SK-N-MC (cell line): ENCODE measurements around the gene PFDN6.

Experiments used
- DNase-seq: peaks from one replicate; pipeline ENCODE4 v3.0.0-alpha.2; 2011; ENCODE audit warnings: low read depth, low spot score
- H3K27ac ChIP-seq: fragments of 200-600 bp; sonication (generic); 2 replicates; pipeline ENCODE4 v1.5.1; 2016; ENCODE audit warnings: mixed run types
- H3K36me3 ChIP-seq: fragments of 200-600 bp; sonication (generic); 2 replicates; pipeline ENCODE4 v1.6.1; 2017; ENCODE audit warnings: antibody characterized with exemption, low read length, mixed read lengths; ENCODE audit not compliant: insufficient read depth
- H3K4me3 ChIP-seq: fragments of 200-600 bp; sonication (generic); 2 replicates; pipeline ENCODE4 v1.5.1; 2016
- H3K9ac ChIP-seq: fragments of 200-600 bp; sonication (generic); 2 replicates; pipeline ENCODE4 v1.8.0; 2017; ENCODE audit warnings: mixed run types, mixed read lengths; ENCODE audit not compliant: insufficient read length
- H3K9me3 ChIP-seq: fragments of 200-600 bp; sonication (generic); 2 replicates; pipeline ENCODE4 v1.6.1; 2017; ENCODE audit warnings: low read depth, mild to moderate bottlenecking, antibody characterized with exemption, low read length, moderate library complexity, mixed read lengths
- EZH2 ChIP-seq: fragments of 200-600 bp; sonication (generic); IDR thresholded peaks from one replicate; pipeline ENCODE4 v1.6.1; 2017; ENCODE audit warnings: antibody characterized with exemption
- FOXP2 ChIP-seq: optimal IDR thresholded peaks from 2 replicates; pipeline ENCODE3; 2011; ENCODE audit warnings: mild to moderate bottlenecking, moderate library complexity; ENCODE audit not compliant: insufficient read depth; ENCODE audit errors: extremely low read length, control extremely low read depth
- POLR2AphosphoS5 ChIP-seq: IDR thresholded peaks from 2 replicates; pipeline ENCODE4 v1.6.1; 2012; ENCODE audit warnings: mild to moderate bottlenecking, low read depth, low read length, borderline replicate concordance

Gene PFDN6

DNA sequence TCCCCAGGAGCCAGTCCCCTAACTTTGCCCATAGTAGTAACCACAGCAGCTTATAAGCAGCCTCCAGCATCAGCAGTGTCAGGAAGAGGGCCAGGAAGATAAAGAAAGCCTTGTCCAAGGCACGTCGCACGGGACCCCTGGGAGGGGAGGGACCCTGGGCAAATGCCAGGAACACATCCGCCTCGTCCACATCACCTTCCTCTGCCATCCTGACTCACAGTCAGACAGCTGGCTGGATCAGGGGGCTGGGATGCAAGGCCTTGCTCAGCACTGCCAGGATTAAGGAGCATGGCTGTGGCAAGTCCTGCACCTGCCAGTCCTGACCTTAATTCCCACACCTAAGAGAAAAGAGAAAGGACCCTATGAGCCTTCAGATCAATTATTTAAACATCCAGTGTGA, 39.7 kb downstream of the PFDN6 start:
- Histone ChIP-seq H3K27ac (no peak overlapping the region), H3K9me3 (no peaks in the 10 kb centered on the region), H3K4me3 (no peak overlapping the region), H3K36me3 (no peaks in the 10 kb centered on the region), H3K9ac (no peak overlapping the region)
- no peak for DNase-seq
- TF ChIP-seq POLR2AphosphoS5 (no peak), FOXP2 (no peak), EZH2 (no peak)

DNA sequence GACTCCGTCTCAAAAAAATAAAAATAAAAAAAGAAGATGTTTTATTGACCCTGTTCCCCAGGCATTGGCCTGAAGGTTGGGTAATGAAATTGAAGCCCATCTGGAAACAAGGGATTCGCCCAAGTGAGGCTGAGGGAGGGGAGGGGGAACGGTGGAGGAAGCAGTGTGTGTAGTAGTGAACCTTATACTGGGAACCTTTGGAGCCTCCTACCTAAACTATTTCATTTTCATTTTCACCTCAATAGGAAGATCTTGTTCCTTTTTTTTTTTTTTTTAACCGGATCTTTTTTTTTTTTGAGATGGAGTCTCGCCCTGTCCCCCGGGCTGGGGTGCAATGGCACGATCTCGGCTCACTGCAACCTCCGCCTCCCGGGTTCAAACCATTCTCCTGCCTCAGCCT, 41.3 kb downstream of the PFDN6 start:
- DNase-seq = no peak
- Histone ChIP-seq H3K27ac (no peak overlapping the region), H3K36me3 (no peaks in the 10 kb centered on the region), H3K4me3 (no peak overlapping the region), H3K9ac (no peak overlapping the region), H3K9me3 (no peaks in the 10 kb centered on the region)
- TF ChIP-seq FOXP2 (no peak), EZH2 (no peak), POLR2AphosphoS5 (no peak)

DNA sequence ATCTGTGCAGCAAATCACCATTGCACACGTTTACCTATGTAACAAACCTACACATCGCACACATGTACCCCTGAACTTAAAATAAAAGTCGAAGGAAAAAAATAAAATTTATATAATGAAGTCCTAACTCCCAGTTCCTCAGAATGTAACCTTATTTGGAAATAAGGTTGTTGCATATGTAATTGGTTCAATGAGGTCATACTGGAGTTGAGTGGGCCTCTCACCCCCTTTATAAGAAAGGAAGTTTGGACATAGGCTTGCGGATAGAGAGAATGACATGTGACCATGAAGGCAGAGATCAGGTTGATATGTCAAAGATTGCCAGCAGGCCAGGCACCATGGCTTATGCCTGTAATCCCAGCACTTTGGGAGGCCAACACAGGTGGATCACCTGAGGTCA, 44.3 kb downstream of the PFDN6 start:
- no peak for TF ChIP-seq POLR2AphosphoS5
- TF ChIP-seq EZH2 = no peak
- TF ChIP-seq FOXP2 = no peak
- H3K27ac ChIP-seq = no peak overlapping the region

DNA sequence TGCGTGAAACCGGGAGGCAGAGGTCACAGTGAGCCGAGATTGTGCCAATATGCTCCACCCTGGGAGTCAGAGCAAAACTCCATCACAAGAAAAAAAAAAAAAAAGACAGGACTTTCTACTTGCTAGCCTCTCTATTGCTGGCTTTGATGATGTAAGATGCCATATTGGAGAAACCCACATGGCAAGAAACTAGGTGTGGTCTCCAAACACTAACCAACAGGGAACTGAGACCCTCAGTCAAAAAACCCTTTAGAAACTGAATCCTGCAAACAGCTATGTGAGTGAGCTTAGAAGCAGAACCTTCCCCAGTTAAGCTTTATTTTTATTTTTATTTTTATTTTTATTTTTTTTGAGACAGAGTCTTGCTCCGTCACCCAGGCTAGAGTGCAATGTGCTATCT, 46.5 kb downstream of the PFDN6 start:
- no peak overlapping the region for H3K27ac ChIP-seq

More for the DNA sequence above, 44.3 kb downstream of the PFDN6 start:
- no peak for DNase-seq
- no peaks in the 10 kb centered on the region for H3K9me3 ChIP-seq
- H3K9ac ChIP-seq = no peak overlapping the region
- H3K36me3 ChIP-seq = no peaks in the 10 kb centered on the region
- H3K4me3 ChIP-seq = no peak overlapping the region

DNA sequence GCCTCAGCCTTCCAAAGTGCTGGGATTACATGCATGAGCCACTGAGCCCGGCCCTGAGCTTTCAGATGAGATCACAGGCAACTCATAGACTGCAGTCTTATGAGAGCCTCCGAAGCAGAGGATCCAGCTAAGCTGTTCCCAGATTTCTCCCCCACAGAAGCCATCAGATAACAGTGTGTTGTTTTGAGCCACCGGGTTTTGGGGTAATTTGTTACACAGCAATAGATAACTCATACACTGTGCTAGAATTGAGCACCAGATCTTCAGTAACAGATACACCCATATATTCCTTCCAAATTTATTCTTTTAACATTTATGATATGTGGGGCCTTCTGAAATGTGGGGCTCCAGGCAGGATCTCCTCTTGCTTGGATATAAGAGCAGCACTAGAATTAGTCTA, 47.1 kb downstream of the PFDN6 start:
- Histone ChIP-seq H3K9ac (no peak overlapping the region), H3K36me3 (no peaks in the 10 kb centered on the region), H3K27ac (no peak overlapping the region), H3K9me3 (no peaks in the 10 kb centered on the region), H3K4me3 (no peak overlapping the region)
- TF ChIP-seq EZH2 = no peak
- TF ChIP-seq POLR2AphosphoS5 = no peak
- no peak for TF ChIP-seq FOXP2
- no peak for DNase-seq

More for the DNA sequence above, 46.5 kb downstream of the PFDN6 start:
- Histone ChIP-seq H3K36me3 (no peaks in the 10 kb centered on the region), H3K9me3 (no peaks in the 10 kb centered on the region), H3K4me3 (no peak overlapping the region), H3K9ac (no peak overlapping the region)
- no peak for DNase-seq
- TF ChIP-seq FOXP2 = no peak
- TF ChIP-seq EZH2 = no peak
- no peak for TF ChIP-seq POLR2AphosphoS5

DNA sequence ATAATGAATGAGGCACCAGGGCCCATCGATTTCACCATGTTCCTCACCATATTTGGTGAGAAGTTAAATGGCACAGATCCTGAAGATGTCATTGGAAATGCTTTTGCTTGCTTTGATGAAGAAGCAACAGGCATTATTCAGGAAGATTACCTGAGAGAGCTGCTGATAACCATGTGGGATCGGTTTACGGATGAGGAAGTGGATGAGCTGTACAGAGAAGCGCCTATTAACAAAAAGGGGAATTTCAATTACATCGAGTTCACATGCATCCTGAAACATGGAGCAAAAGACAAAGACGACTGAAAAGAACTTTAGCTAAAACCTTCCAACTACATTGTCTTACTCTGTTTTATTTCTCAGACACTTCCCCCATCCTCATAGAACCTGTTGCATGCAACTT, 49.8 kb downstream of the PFDN6 start:
- H3K9me3 ChIP-seq = no peaks in the 10 kb centered on the region
- no peak for DNase-seq
- TF ChIP-seq POLR2AphosphoS5 (no peak), EZH2 (no peak), FOXP2 (no peak)
- H3K4me3 ChIP-seq = no peak overlapping the region
- H3K36me3 ChIP-seq = no peaks in the 10 kb centered on the region
- H3K27ac ChIP-seq = no peak overlapping the region
- H3K9ac ChIP-seq = no peak overlapping the region
